Fibroblast of skin of left biceps (primary cell): ENCODE measurements around the gene FOXD1.
"Not testable (repeated sequence)": the region's sequence is repeated elsewhere in the genome, so short reads cannot be mapped to it uniquely, and the experiment has no call there.

ENCODE experiments used
- DNase-seq, 2 experiments: peaks; one replicate each; pipeline ENCODE4 v3.0.0-alpha.2; 2013; ENCODE audit warnings: low read depth in 2 of 2

Gene FOXD1

GRCh38 chr5:73464016-73464745 lies 15.6 kb upstream of the FOXD1 start:
- no peak for DNase-seq

- no peak for DNase-seq
These were observed 11.6 kb upstream of the FOXD1 start for GRCh38 chr5:73460133-73460532.

GRCh38 chr5:73459366-73459765 lies 10.8 kb upstream of the FOXD1 start:
- DNase-seq, result no peak

- not testable (repeated sequence) for DNase-seq
These were observed 7.9 kb upstream of the FOXD1 start for GRCh38 chr5:73456462-73456861.

GRCh38 chr5:73454379-73455036 lies 5.9 kb upstream of the FOXD1 start:
- no peak for DNase-seq

GRCh38 chr5:73452215-73452614 lies 3.6 kb upstream of the FOXD1 start:
- no peak for DNase-seq

- DNase-seq, result no peak
These were observed 2.9 kb upstream of the FOXD1 start for GRCh38 chr5:73451224-73452130.

- no peak for DNase-seq
These were observed 2.2 kb upstream of the FOXD1 start for GRCh38 chr5:73450672-73451223.

GRCh38 chr5:73450137-73450536 lies 1.6 kb upstream of the FOXD1 start:
- no peak for DNase-seq

- DNase-seq, result peak; percentile 50 to 52
These were observed 781 bp downstream of the FOXD1 start for GRCh38 chr5:73447530-73448462.

- DNase-seq, result no peak
These were observed 1.7 kb downstream of the FOXD1 start for GRCh38 chr5:73446631-73447529.

GRCh38 chr5:73445665-73446630 lies 2.6 kb downstream of the FOXD1 start:
- no peak for DNase-seq

- DNase-seq, result no peak
These were observed 3.8 kb downstream of the FOXD1 start for GRCh38 chr5:73444499-73445438.

- no peak for DNase-seq
These were observed 4.6 kb downstream of the FOXD1 start for GRCh38 chr5:73443829-73444498.

GRCh38 chr5:73442996-73443627 lies 5.5 kb downstream of the FOXD1 start:
- DNase-seq, result no peak

- DNase-seq, result no peak
These were observed 6.3 kb downstream of the FOXD1 start for GRCh38 chr5:73442231-73442811.
